ENCODE results near the gene CREB3L1.
A peak's percentile ranks its signal among the peaks of the same experiment; 100 is the strongest.

Gene CREB3L1

GRCh38 chr11:46264976-46265375, 12.5 kb upstream of the CREB3L1 start:
- no peaks in the 10 kb centered on the region for H3K4me1 ChIP-seq (ENCODE audit: insufficient read depth, low read length)
- H3K4me3 ChIP-seq (ENCODE audit: low read depth in 1 of 2, low read length in 2 of 2), result no peak overlapping the region
- H3K27ac ChIP-seq (ENCODE audit: low read depth, low read length), result no peak overlapping the region
- no peaks in the 10 kb centered on the region for H3K9me3 ChIP-seq (ENCODE audit: low read length)
- H3K36me3 ChIP-seq (ENCODE audit: insufficient read depth, low read length), result no peaks in the 10 kb centered on the region
- no peak overlapping the region for H3K9ac ChIP-seq (ENCODE audit: low read length)
- no peaks in the 10 kb centered on the region for H3K27me3 ChIP-seq (ENCODE audit: control insufficient read depth in 1 of 2, insufficient read depth in 2 of 2, low read length in 2 of 2)

GRCh38 chr11:46265764-46266163, 11.7 kb upstream of the CREB3L1 start:
- Histone ChIP-seq H3K4me1 (ENCODE audit: insufficient read depth, low read length) (no peaks in the 10 kb centered on the region), H3K36me3 (ENCODE audit: insufficient read depth, low read length) (no peaks in the 10 kb centered on the region), H3K9me3 (ENCODE audit: low read length) (no peaks in the 10 kb centered on the region), H3K27me3 (ENCODE audit: control insufficient read depth in 1 of 2, insufficient read depth in 2 of 2, low read length in 2 of 2) (no peaks in the 10 kb centered on the region), H3K4me3 (ENCODE audit: low read depth in 1 of 2, low read length in 2 of 2) (no peak overlapping the region), H3K9ac (ENCODE audit: low read length) (no peak overlapping the region), H3K27ac (ENCODE audit: low read depth, low read length) (no peak overlapping the region)

- Histone ChIP-seq H3K27me3 (ENCODE audit: control insufficient read depth in 1 of 2, insufficient read depth in 2 of 2, low read length in 2 of 2) (no peaks in the 10 kb centered on the region), H3K9ac (ENCODE audit: low read length) (no peak overlapping the region), H3K36me3 (ENCODE audit: insufficient read depth, low read length) (no peaks in the 10 kb centered on the region), H3K9me3 (ENCODE audit: low read length) (no peaks in the 10 kb centered on the region), H3K4me1 (ENCODE audit: insufficient read depth, low read length) (peaks cover 19% of the 10 kb centered on the region), H3K4me3 (ENCODE audit: low read depth in 1 of 2, low read length in 2 of 2) (no peak overlapping the region), H3K27ac (ENCODE audit: low read depth, low read length) (no peak overlapping the region)
Observed at GRCh38 chr11:46267930-46268329, 9.5 kb upstream of the CREB3L1 start.

- Histone ChIP-seq H3K9ac (ENCODE audit: low read length) (no peak overlapping the region), H3K36me3 (ENCODE audit: insufficient read depth, low read length) (no peaks in the 10 kb centered on the region), H3K27ac (ENCODE audit: low read depth, low read length) (no peak overlapping the region), H3K4me1 (ENCODE audit: insufficient read depth, low read length) (peaks cover 44% of the 10 kb centered on the region), H3K4me3 (ENCODE audit: low read depth in 1 of 2, low read length in 2 of 2) (no peak overlapping the region), H3K27me3 (ENCODE audit: control insufficient read depth in 1 of 2, insufficient read depth in 2 of 2, low read length in 2 of 2) (no peaks in the 10 kb centered on the region), H3K9me3 (ENCODE audit: low read length) (no peaks in the 10 kb centered on the region)
Observed at GRCh38 chr11:46270684-46271083, 6.8 kb upstream of the CREB3L1 start.

GRCh38 chr11:46271407-46271806, 6.1 kb upstream of the CREB3L1 start:
- H3K4me1 ChIP-seq (ENCODE audit: insufficient read depth, low read length), result peaks cover 51% of the 10 kb centered on the region
- H3K4me3 ChIP-seq (ENCODE audit: low read depth in 1 of 2, low read length in 2 of 2), result no peak overlapping the region
- H3K9ac ChIP-seq (ENCODE audit: low read length), result no peak overlapping the region
- no peaks in the 10 kb centered on the region for H3K9me3 ChIP-seq (ENCODE audit: low read length)
- H3K27me3 ChIP-seq (ENCODE audit: control insufficient read depth in 1 of 2, insufficient read depth in 2 of 2, low read length in 2 of 2), result no peaks in the 10 kb centered on the region
- H3K27ac ChIP-seq (ENCODE audit: low read depth, low read length), result peak overlapping the region; percentile 15
- no peaks in the 10 kb centered on the region for H3K36me3 ChIP-seq (ENCODE audit: insufficient read depth, low read length)

GRCh38 chr11:46271875-46272815, 5.3 kb upstream of the CREB3L1 start:
- Histone ChIP-seq H3K27ac (ENCODE audit: low read depth, low read length) (peak overlapping the region; percentile 15), H3K9ac (ENCODE audit: low read length) (no peak overlapping the region), H3K27me3 (ENCODE audit: control insufficient read depth in 1 of 2, insufficient read depth in 2 of 2, low read length in 2 of 2) (peaks cover 0 to 4% of the 10 kb centered on the region in 2 donors), H3K36me3 (ENCODE audit: insufficient read depth, low read length) (no peaks in the 10 kb centered on the region), H3K4me3 (ENCODE audit: low read depth in 1 of 2, low read length in 2 of 2) (no peak overlapping the region), H3K9me3 (ENCODE audit: low read length) (no peaks in the 10 kb centered on the region), H3K4me1 (ENCODE audit: insufficient read depth, low read length) (peaks cover 56% of the 10 kb centered on the region)

GRCh38 chr11:46272816-46273427, 4.5 kb upstream of the CREB3L1 start:
- Histone ChIP-seq H3K4me1 (ENCODE audit: insufficient read depth, low read length) (peaks cover 56% of the 10 kb centered on the region), H3K27ac (ENCODE audit: low read depth, low read length) (peak overlapping the region; percentile 15), H3K27me3 (ENCODE audit: control insufficient read depth in 1 of 2, insufficient read depth in 2 of 2, low read length in 2 of 2) (peaks cover 0 to 9% of the 10 kb centered on the region in 2 donors), H3K36me3 (ENCODE audit: insufficient read depth, low read length) (no peaks in the 10 kb centered on the region), H3K4me3 (ENCODE audit: low read depth in 1 of 2, low read length in 2 of 2) (no peak overlapping the region), H3K9me3 (ENCODE audit: low read length) (no peaks in the 10 kb centered on the region), H3K9ac (ENCODE audit: low read length) (no peak overlapping the region)

GRCh38 chr11:46273511-46274205, 3.8 kb upstream of the CREB3L1 start:
- Histone ChIP-seq H3K4me3 (ENCODE audit: low read depth in 1 of 2, low read length in 2 of 2) (no peak overlapping the region), H3K27ac (ENCODE audit: low read depth, low read length) (peak overlapping the region; percentile 15), H3K27me3 (ENCODE audit: control insufficient read depth in 1 of 2, insufficient read depth in 2 of 2, low read length in 2 of 2) (peaks cover 0 to 17% of the 10 kb centered on the region in 2 donors), H3K9me3 (ENCODE audit: low read length) (no peaks in the 10 kb centered on the region), H3K36me3 (ENCODE audit: insufficient read depth, low read length) (no peaks in the 10 kb centered on the region), H3K4me1 (ENCODE audit: insufficient read depth, low read length) (peaks cover 61% of the 10 kb centered on the region), H3K9ac (ENCODE audit: low read length) (no peak overlapping the region)

- H3K36me3 ChIP-seq (ENCODE audit: insufficient read depth, low read length), result no peaks in the 10 kb centered on the region
- H3K9ac ChIP-seq (ENCODE audit: low read length), result no peak overlapping the region
- H3K9me3 ChIP-seq (ENCODE audit: low read length), result no peaks in the 10 kb centered on the region
- no peak overlapping the region for H3K27ac ChIP-seq (ENCODE audit: low read depth, low read length)
- no peak overlapping the region for H3K4me3 ChIP-seq (ENCODE audit: low read depth in 1 of 2, low read length in 2 of 2)
- H3K27me3 ChIP-seq (ENCODE audit: control insufficient read depth in 1 of 2, insufficient read depth in 2 of 2, low read length in 2 of 2), result peaks cover 0 to 20% of the 10 kb centered on the region in 2 donors
- H3K4me1 ChIP-seq (ENCODE audit: insufficient read depth, low read length), result peaks cover 74% of the 10 kb centered on the region
Observed at GRCh38 chr11:46275964-46276641, 1.4 kb upstream of the CREB3L1 start.

- H3K4me1 ChIP-seq (ENCODE audit: insufficient read depth, low read length), result peaks cover 62% of the 10 kb centered on the region
- H3K27ac ChIP-seq (ENCODE audit: low read depth, low read length), result no peak overlapping the region
- no peaks in the 10 kb centered on the region for H3K36me3 ChIP-seq (ENCODE audit: insufficient read depth, low read length)
- no peaks in the 10 kb centered on the region for H3K9me3 ChIP-seq (ENCODE audit: low read length)
- peaks cover 0 to 20% of the 10 kb centered on the region in 2 donors for H3K27me3 ChIP-seq (ENCODE audit: control insufficient read depth in 1 of 2, insufficient read depth in 2 of 2, low read length in 2 of 2)
- H3K9ac ChIP-seq (ENCODE audit: low read length), result no peak overlapping the region
- peak overlapping the region; percentile 54 to 69 for H3K4me3 ChIP-seq (ENCODE audit: low read depth in 1 of 2, low read length in 2 of 2)
Observed at GRCh38 chr11:46277313-46277621, 195 bp upstream of the CREB3L1 start.

All from muscle layer of colon (tissue), 2 donors.